GM10248 (cell line): ENCODE data around the gene DGKI.

Experiments
- CTCF ChIA-PET: fragments of 300-600 bp; sonication (Branson Sonifier 250); formaldehyde crosslinking; extraction: SDS; loops from one replicate; lab custom pipeline; 2021; ENCODE audit warnings: antibody characterized with exemption; lab: Yijun Ruan, JAX
- POLR2A ChIA-PET: fragments of 350-650 bp; sonication (Branson Sonifier 250); formaldehyde crosslinking; extraction: SDS; loops from one replicate; lab custom pipeline; 2020; ENCODE audit warnings: antibody characterized with exemption; lab: Yijun Ruan, JAX
- DNase-seq: peaks from one replicate; pipeline ENCODE4 v3.0.0; 2012; ENCODE audit errors: extremely low spot score
- CTCF ChIP-seq: IDR thresholded peaks from 2 replicates; pipeline ENCODE4 v1.5.1; 2012; ENCODE audit warnings: mild to moderate bottlenecking, low read depth; ENCODE audit errors: extremely low read depth, missing control alignments, control extremely low read depth

Gene DGKI

GRCh38 chr7:137634356-137634755 is 212.4 kb downstream of the DGKI start:
- ChIA-PET CTCF (interaction anchor here (0.7 to 4.0 kb wide), 6 partner anchors 7 to 269 kb away, joined by 3 to 21 read pairs (median 8); no protein-coding TSS in a partner anchor), POLR2A (no interaction called here)

GRCh38 chr7:137633133-137633532 is 213.6 kb downstream of the DGKI start:
- TF ChIP-seq CTCF, result no peak
- ChIA-PET POLR2A (no interaction called here), CTCF (interaction anchor here (1.8 to 4.0 kb wide), 3 partner anchors 11 to 26 kb away, joined by 4 to 16 read pairs (median 11); no protein-coding TSS in a partner anchor)
- DNase-seq, result no peak

More at GRCh38 chr7:137634356-137634755, 212.4 kb downstream of the DGKI start:
- no peak for DNase-seq
- no peak for TF ChIP-seq CTCF

- ChIA-PET CTCF (interaction anchor here (0.9 to 2.4 kb wide), 5 partner anchors 8 to 36 kb away, joined by 4 to 21 read pairs (median 5); no protein-coding TSS in a partner anchor), POLR2A (no interaction called here)
- no peak for TF ChIP-seq CTCF
- DNase-seq, result no peak
These were observed 218.6 kb downstream of the DGKI start for GRCh38 chr7:137628216-137628615.

GRCh38 chr7:137626469-137627067 is 220.2 kb downstream of the DGKI start:
- ChIA-PET POLR2A (no interaction called here), CTCF (interaction anchor here (0.6 to 2.8 kb wide), 22 partner anchors 10 to 539 kb away, joined by 3 to 21 read pairs (median 6); no protein-coding TSS in a partner anchor)
- DNase-seq, result peak; percentile 62
- TF ChIP-seq CTCF, result peak; percentile 70

- POLR2A ChIA-PET, result no interaction called here
- CTCF ChIA-PET, result interaction anchor here (1.2 to 3.5 kb wide), 13 partner anchors 9 to 77 kb away, joined by 3 to 16 read pairs (median 7); no protein-coding TSS in a partner anchor
- TF ChIP-seq CTCF, result no peak
- no peak for DNase-seq
These were observed 221.6 kb downstream of the DGKI start for GRCh38 chr7:137625197-137625596.

- ChIA-PET POLR2A (no interaction called here), CTCF (no interaction called here)
- DNase-seq, result no peak
- no peak for TF ChIP-seq CTCF
These were observed 227.6 kb downstream of the DGKI start for GRCh38 chr7:137619181-137619580.
